Activated T-helper 1 cell treated with anti-CD3 and anti-CD28 coated beads, Interleukin-12 subunit alpha, Interleukin-12 subunit beta, Interleukin-2, Interleukin-4 antibody, amounts not matched to agents 30 ng/mL and 10 ng/mL and 1 ng/mL, durations not matched to agents 14 hours and 24 hours and 36 hours (primary cell): Measurements from ENCODE around the gene ITGA3. TPM values are rescaled to one million over a fixed set of nuclear protein-coding genes. Genes with fewer than 3 reads are reported as not detected.
"Not testable (repeated sequence)": the region's sequence is repeated elsewhere in the genome, so short reads cannot be mapped to it uniquely, and the experiment has no call there.

Experiments used
- DNase-seq: peaks from one replicate; pipeline ENCODE4 v3.0.0; 2021; ENCODE audit warnings: low spot score
- H3K27ac Mint-ChIP-seq: one replicate; pipeline ENCODE4 v1.8.0; 2021; ENCODE audit warnings: mild to moderate bottlenecking, mixed read lengths
- H3K27me3 Mint-ChIP-seq: one replicate; pipeline ENCODE4 v1.8.0; 2022; ENCODE audit warnings: mild to moderate bottlenecking, moderate library complexity, mixed read lengths; ENCODE audit not compliant: insufficient read depth
- H3K36me3 Mint-ChIP-seq: one replicate; pipeline ENCODE4 v1.8.0; 2021; ENCODE audit warnings: low read depth, mixed read lengths
- H3K4me1 Mint-ChIP-seq: one replicate; pipeline ENCODE4 v1.8.0; 2021; ENCODE audit warnings: low read depth, mixed read lengths
- H3K4me3 Mint-ChIP-seq: one replicate; pipeline ENCODE4 v1.8.0; 2021; ENCODE audit warnings: mild to moderate bottlenecking, moderate library complexity, mixed read lengths
- H3K9me3 Mint-ChIP-seq: one replicate; pipeline ENCODE4 v1.8.0; 2021; ENCODE audit warnings: mixed read lengths
- intact Hi-C: fragments of 100-400 bp; cut with micrococcal nuclease; formaldehyde crosslinking; loops from one replicate; pipeline ENCODE4 v1.15.1; 2024
- total RNA-seq: library from RNA; stranded (reverse); gene quantifications from 2 replicates; pipeline ENCODE4 v1.2.3, GENCODE V29; 2022

ITGA3 gene
- total RNA-seq, 1 donor from 2014 or later: 20.6 TPM

GRCh38 chr17:50059759-50060273 lies 3.9 kb downstream of the ITGA3 start:
- Mint-ChIP-seq H3K27me3 (no peaks in the 10 kb centered on the region), H3K27ac (no peak overlapping the region), H3K4me3 (no peak overlapping the region), H3K9me3 (no peaks in the 10 kb centered on the region), H3K36me3 (peaks cover 2% of the 10 kb centered on the region), H3K4me1 (peaks cover 31% of the 10 kb centered on the region)
- DNase-seq: no peak
- intact Hi-C loops: no loop called here

- no peak overlapping the region for H3K27ac Mint-ChIP-seq
- no peaks in the 10 kb centered on the region for H3K27me3 Mint-ChIP-seq
These were observed 5.2 kb downstream of the ITGA3 start for GRCh38 chr17:50060951-50061712.

GRCh38 chr17:50061713-50062045 lies 5.8 kb downstream of the ITGA3 start:
- intact Hi-C loops, H3K27me3 Mint-ChIP-seq, H3K27ac Mint-ChIP-seq, H3K9me3 Mint-ChIP-seq, H3K4me3 Mint-ChIP-seq, H3K36me3 Mint-ChIP-seq, DNase-seq: not testable (repeated sequence)
- peaks cover 26% of the 10 kb centered on the region for H3K4me1 Mint-ChIP-seq

More at GRCh38 chr17:50060951-50061712, 5.2 kb downstream of the ITGA3 start:
- peaks cover 26% of the 10 kb centered on the region for H3K4me1 Mint-ChIP-seq
- peaks cover 6% of the 10 kb centered on the region for H3K36me3 Mint-ChIP-seq
- intact Hi-C loops: no loop called here
- no peaks in the 10 kb centered on the region for H3K9me3 Mint-ChIP-seq
- DNase-seq: no peak
- H3K4me3 Mint-ChIP-seq: no peak overlapping the region

GRCh38 chr17:50062293-50063243 lies 6.7 kb downstream of the ITGA3 start:
- intact Hi-C loops: no loop called here
- H3K9me3 Mint-ChIP-seq: no peaks in the 10 kb centered on the region
- no peak for DNase-seq
- H3K36me3 Mint-ChIP-seq: peaks cover 6% of the 10 kb centered on the region
- H3K27ac Mint-ChIP-seq: no peak overlapping the region
- H3K27me3 Mint-ChIP-seq: no peaks in the 10 kb centered on the region
- H3K4me3 Mint-ChIP-seq: no peak overlapping the region
- H3K4me1 Mint-ChIP-seq: peaks cover 18% of the 10 kb centered on the region

- no peak for DNase-seq
- intact Hi-C loops: no loop called here
- Mint-ChIP-seq H3K36me3 (peaks cover 10% of the 10 kb centered on the region), H3K27ac (no peak overlapping the region), H3K4me1 (peaks cover 6% of the 10 kb centered on the region), H3K27me3 (no peaks in the 10 kb centered on the region), H3K4me3 (no peak overlapping the region), H3K9me3 (no peaks in the 10 kb centered on the region)
These were observed 7.8 kb downstream of the ITGA3 start for GRCh38 chr17:50063561-50064252.

- no peaks in the 10 kb centered on the region for H3K9me3 Mint-ChIP-seq
- H3K27ac Mint-ChIP-seq: no peak overlapping the region
These were observed 8.5 kb downstream of the ITGA3 start for GRCh38 chr17:50064253-50065001.

GRCh38 chr17:50065056-50065455 lies 9.1 kb downstream of the ITGA3 start:
- intact Hi-C loops: no loop called here
- no peak for DNase-seq
- no peak overlapping the region for H3K27ac Mint-ChIP-seq
- no peaks in the 10 kb centered on the region for H3K27me3 Mint-ChIP-seq
- no peaks in the 10 kb centered on the region for H3K4me1 Mint-ChIP-seq
- no peaks in the 10 kb centered on the region for H3K9me3 Mint-ChIP-seq
- H3K36me3 Mint-ChIP-seq: peaks cover 15% of the 10 kb centered on the region
- H3K4me3 Mint-ChIP-seq: no peak overlapping the region

More at GRCh38 chr17:50064253-50065001, 8.5 kb downstream of the ITGA3 start:
- intact Hi-C loops: no loop called here
- Mint-ChIP-seq H3K36me3 (peaks cover 10% of the 10 kb centered on the region), H3K27me3 (no peaks in the 10 kb centered on the region), H3K4me1 (peaks cover 3% of the 10 kb centered on the region), H3K4me3 (no peak overlapping the region)
- no peak for DNase-seq

GRCh38 chr17:50066995-50067394 lies 11.1 kb downstream of the ITGA3 start:
- DNase-seq: no peak
- no peaks in the 10 kb centered on the region for H3K27me3 Mint-ChIP-seq
- no peak overlapping the region for H3K4me3 Mint-ChIP-seq
- H3K27ac Mint-ChIP-seq: no peak overlapping the region
- intact Hi-C loops: no loop called here
- no peaks in the 10 kb centered on the region for H3K4me1 Mint-ChIP-seq
- peaks cover 22% of the 10 kb centered on the region for H3K36me3 Mint-ChIP-seq
- peaks cover 5% of the 10 kb centered on the region for H3K9me3 Mint-ChIP-seq

GRCh38 chr17:50067996-50068395 lies 12.1 kb downstream of the ITGA3 start:
- no peak overlapping the region for H3K4me3 Mint-ChIP-seq
- H3K4me1 Mint-ChIP-seq: no peaks in the 10 kb centered on the region
- H3K9me3 Mint-ChIP-seq: peaks cover 5% of the 10 kb centered on the region
- no peak overlapping the region for H3K27ac Mint-ChIP-seq
- DNase-seq: no peak
- intact Hi-C loops: no loop called here
- H3K36me3 Mint-ChIP-seq: peaks cover 26% of the 10 kb centered on the region
- no peaks in the 10 kb centered on the region for H3K27me3 Mint-ChIP-seq

GRCh38 chr17:50070908-50071680 lies 15.2 kb downstream of the ITGA3 start:
- no peak overlapping the region for H3K4me3 Mint-ChIP-seq
- H3K27ac Mint-ChIP-seq: no peak overlapping the region
- H3K36me3 Mint-ChIP-seq: peaks cover 26% of the 10 kb centered on the region
- DNase-seq: no peak
- H3K9me3 Mint-ChIP-seq: peaks cover 5% of the 10 kb centered on the region
- H3K27me3 Mint-ChIP-seq: no peaks in the 10 kb centered on the region
- no peaks in the 10 kb centered on the region for H3K4me1 Mint-ChIP-seq
- intact Hi-C loops: no loop called here

GRCh38 chr17:50071692-50072091 lies 15.8 kb downstream of the ITGA3 start:
- intact Hi-C loops: no loop called here
- H3K27ac Mint-ChIP-seq: no peak overlapping the region

More at GRCh38 chr17:50071692-50072091, 15.8 kb downstream of the ITGA3 start:
- H3K4me3 Mint-ChIP-seq: no peak overlapping the region
- H3K36me3 Mint-ChIP-seq: peaks cover 26% of the 10 kb centered on the region
- no peak for DNase-seq
- H3K27me3 Mint-ChIP-seq: no peaks in the 10 kb centered on the region
- peaks cover 5% of the 10 kb centered on the region for H3K9me3 Mint-ChIP-seq
- no peaks in the 10 kb centered on the region for H3K4me1 Mint-ChIP-seq
